ENCODE data around the gene IGFBP2.
"Not testable (repeated sequence)": the region's sequence is repeated elsewhere in the genome, so short reads cannot be mapped to it uniquely, and the experiment has no call there.

Gene IGFBP2, protein sequence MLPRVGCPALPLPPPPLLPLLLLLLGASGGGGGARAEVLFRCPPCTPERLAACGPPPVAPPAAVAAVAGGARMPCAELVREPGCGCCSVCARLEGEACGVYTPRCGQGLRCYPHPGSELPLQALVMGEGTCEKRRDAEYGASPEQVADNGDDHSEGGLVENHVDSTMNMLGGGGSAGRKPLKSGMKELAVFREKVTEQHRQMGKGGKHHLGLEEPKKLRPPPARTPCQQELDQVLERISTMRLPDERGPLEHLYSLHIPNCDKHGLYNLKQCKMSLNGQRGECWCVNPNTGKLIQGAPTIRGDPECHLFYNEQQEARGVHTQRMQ

DNA sequence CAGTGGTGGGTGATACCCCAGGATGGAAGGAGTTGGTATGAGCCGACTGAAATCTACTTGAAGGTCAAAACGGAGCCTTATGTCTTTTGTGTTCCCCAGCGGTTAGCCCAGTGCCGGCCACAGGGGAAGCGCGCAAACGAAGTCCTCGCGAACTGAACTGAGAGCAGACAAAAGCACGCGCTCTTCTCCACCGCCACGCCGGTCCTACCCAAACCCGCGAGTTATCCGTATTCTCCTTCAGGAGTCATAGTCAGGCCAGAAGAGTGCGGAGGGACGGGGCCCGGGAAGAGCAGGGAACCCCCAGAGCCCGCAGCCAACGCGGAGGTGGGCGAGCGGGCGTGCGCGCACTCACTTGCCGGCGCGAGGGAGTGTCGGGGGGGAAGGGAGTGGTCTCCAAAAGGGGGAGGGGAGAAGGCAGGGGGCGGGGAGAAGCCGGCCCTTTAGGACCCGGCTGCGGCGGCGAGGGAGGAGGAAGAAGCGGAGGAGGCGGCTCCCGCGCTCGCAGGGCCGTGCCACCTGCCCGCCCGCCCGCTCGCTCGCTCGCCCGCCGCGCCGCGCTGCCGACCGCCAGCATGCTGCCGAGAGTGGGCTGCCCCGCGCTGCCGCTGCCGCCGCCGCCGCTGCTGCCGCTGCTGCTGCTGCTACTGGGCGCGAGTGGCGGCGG lies at the start of gene IGFBP2:
Gene IGFBP2 (plus strand): TSS at position 469 of the 664 bp plus-strand sequence. CDS start 104 bp downstream, at position 573.
- DNase-seq (ENCODE audit: low spot score), result no peak

DNA sequence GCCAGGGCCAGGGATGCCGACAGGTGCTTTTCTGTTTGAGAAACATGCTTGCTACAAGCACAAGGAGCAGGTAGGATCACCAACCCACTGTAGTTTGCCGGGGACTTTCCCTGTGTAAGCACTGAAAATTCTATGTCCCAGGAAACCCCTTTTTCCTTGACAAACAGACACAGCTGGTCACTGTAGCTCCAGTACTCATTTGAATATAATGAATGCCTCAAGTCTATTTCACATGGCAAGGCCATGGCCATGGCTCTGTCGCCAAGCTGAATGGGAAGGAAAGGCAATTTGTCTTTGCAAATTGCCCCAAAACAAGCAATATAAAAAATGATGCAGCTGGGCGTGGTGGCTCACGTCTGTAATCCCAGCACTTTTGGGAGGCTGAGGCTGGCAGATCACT lies 49.6 kb upstream of the IGFBP2 start:
- DNase-seq (ENCODE audit: low spot score), result no peak

DNA sequence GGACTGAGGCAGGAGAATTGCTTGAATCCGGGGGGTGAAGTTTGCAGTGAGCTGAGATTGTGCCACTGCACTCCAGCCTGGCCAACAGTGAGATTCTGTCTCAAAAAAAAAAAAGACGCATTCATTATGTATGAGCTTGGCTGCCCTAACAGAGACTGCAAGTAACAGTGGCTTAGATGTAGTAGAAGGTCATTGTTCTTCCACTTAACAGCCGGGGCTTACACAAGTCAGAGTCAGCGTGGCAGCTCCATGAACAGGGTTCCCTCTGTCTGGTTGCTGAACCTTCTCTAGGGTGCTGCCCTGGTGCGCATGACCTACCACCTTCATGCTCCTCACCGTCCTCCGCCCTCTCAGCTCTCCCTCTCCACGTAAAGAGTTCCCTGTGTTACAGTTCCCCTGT lies 49.1 kb upstream of the IGFBP2 start:
- no peak for DNase-seq (ENCODE audit: low spot score)

DNA sequence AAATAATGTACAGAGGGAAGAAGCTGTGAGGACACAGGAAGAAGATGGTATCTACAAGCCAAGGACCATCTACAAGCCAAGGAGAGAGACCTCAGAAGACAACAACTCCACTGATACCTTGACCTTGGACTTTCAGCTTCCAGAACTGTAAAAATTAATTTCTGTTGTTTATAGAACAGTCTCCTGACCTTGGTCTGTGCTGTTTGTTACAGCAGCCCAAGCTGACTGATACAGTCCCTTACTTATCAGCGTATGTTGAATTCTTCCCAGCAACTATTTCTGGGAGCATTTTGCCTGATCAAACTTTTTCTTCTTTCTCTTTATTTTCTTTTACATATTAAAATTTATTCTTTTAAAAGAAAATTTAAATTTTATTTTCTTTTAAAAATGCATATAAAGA lies 47.8 kb upstream of the IGFBP2 start:
- DNase-seq (ENCODE audit: low spot score), result no peak

DNA sequence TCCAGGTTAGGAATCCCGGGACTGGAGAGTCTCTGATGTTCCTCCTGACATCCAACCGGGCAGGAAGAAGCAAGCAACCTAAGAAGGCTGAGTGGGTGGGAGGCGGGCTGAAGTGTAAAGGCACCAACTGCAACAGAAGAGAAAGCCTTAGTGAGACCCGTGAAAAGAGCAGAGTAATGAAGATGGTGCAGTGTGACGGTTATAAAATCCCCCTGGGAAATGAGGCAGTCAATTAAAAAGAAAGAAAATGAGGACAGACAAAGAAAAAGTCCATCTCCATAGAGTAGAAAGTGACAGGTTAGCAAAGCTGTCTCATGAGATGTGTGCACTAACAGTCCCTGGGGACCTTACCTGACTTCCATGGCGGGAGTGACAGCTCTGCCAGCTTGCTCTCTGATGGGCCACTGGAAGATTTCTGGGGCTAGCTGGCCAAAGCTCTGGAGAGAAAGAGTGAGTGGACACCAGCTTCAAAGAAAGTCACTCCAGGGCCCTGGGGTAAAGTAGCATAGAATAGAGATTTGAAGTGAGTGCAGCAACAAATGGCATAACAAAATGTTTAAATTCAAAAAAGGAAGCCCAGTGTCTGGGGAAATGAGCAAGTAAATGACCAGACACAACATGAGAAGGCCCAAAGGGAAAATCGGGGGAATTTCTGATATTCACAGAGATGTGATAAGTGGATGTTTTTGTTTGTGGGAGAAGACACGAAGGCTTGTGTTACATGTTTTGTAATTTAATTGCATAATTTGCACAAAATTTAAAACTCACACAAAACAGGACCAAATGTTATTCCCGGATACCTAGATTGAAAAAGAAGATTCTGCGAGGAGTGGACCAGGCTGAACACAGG lies 44.1 kb upstream of the IGFBP2 start:
- DNase-seq (ENCODE audit: low spot score), result no peak

DNA sequence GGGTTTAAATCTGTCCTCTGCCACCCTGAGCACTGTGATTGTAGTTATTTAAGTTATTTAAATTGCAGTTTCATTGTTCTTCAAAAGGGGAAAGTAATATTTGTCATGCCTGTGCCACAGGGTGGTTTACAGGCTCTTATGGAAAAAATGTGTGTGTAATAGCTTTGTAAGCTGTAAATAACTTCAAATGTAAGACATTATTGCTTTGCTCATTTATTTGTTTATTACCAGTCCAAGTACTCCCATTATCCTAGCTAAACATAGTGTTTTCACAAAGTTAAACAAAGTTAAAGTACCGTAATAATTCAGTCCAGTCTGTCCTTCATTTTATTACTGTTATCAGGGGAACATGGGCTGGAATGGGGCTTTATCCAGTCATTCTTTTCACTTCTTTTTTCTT lies 43.4 kb upstream of the IGFBP2 start:
- no peak for DNase-seq (ENCODE audit: low spot score)

DNA sequence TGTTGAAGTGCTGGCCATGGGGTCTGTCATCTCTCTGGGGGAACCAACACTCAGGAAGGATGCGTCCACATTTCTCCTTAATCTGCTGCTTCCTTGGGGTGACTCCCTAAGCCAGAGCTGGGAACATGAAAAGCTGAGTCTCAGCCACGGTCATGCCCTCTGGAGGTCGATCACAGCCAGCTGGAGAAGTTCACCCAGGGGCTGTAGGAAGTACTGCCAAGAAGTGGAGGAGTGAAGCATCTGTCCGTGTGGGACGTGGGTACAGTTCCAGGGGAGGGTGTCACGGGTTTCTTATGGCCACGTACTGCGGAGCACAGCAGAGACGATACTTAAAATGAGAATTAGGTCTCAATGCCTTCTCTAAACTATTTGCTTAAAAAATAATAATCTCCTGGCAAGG lies 42.4 kb upstream of the IGFBP2 start:
- no peak for DNase-seq (ENCODE audit: low spot score)

DNA sequence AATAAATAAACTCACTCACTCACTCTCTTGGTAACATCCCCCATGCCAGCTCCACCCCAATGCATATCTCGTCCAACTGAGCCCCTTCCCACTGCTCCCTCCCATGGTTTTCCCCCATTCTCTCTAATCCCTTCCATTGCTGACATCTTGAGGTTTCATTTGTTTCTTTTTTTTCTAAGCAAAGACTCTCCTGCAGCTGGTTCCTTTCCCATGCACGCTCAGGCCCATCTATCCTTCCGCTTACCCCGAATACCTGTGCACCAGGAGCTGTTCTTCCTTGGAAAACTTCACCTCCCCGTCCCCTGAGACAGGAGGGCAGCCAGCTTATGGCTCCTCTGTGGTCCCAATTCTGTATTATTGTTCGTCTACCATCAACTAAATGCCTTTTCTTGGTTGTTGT lies 41.7 kb upstream of the IGFBP2 start:
- DNase-seq (ENCODE audit: low spot score), result no peak

DNA sequence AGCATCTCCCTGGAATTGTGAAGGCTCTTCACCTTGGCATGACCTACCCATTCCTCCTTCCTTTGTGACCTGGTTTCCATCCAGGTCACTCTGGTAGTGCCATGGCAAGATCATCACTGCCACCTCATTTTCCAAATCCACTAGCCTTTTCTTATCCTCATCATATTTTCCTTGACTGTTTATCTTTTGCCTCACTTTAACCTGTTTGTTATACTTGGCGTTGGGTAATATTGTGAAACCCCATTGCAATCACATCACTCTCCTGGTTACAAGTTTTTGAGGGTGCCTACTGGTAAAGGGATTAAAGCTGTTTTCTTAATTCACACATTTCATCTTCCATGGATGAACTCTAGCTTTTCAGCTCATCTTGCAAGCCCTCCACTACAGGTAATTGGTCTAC lies 39.1 kb upstream of the IGFBP2 start:
- DNase-seq (ENCODE audit: low spot score), result no peak

DNA sequence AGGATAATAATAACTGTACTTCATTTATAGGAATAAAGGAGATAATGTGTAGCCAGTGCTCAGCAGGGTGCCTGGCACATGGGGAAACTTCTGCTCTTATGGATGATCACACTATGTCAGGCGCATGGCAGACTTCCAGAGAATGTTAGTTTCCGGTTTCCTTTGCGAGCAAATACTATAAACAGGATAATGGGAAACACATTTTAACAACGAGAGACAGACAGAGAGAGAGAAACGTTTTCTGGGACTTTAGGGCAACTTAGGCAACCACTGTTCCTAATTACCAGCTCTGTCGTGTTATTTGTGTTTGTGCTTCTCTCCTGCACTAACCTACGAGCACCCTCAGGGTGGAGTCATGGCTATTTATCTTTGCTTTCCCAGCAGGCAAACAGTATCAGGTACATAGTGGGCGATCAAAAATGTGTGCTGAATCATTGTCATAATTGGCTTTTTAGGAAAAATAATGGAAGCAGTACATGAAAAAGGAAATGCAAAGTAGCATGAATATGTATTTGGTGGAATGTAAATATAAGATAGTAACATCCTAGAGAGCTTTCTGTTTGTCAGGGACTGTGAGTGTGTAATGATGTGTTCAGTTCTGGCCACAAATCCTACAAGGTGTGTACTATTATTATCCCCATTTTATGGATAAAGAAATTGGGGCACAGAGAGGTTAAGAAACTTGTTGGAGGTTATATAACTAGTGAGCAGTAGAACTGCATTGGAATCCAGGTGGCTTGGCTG lies 36.8 kb upstream of the IGFBP2 start:
- no peak for DNase-seq (ENCODE audit: low spot score)

DNA sequence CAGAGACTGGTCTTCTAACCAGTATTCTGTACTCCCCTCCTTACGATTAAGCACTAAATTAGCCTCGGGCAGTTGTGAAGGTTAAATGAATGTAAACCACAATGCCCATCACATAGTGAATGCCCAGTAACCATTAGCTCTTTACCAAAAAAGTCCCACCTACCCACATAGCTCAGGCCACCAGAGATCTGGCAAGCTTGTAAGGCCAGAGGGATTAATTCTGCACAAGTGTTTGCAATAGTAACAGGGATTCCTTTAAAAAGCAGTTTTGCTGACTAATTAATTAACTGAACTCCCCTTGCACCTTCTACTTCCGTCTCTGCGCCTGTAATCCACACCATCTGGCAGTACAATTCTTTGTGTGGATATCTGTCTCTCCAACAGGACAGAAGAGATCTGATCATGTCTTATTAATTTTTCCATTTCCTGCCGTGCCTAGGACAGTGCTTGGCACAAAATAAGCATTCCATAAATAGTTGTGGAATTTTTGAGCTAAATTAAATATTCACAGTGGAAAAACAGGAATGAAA lies 36.2 kb upstream of the IGFBP2 start:
- DNase-seq (ENCODE audit: low spot score), result no peak

DNA sequence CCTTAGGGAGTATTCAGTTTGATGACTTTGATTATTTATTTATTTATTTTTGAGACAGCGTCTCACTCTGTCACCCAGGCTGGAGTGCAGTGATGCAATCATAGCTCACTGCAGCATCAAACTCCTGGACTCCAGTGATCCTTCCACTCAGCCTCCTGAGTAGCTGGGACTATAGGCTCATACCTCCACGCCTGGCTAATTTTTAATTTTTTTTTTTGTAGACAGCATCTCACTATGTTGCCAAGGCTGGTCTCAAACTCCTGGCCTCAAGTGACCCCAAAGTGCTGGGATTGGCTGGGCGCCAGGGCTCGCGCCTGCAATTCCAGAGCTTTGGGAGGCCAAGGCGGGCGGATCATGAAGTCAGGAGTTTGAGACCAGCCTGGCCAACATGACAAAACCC lies 35.4 kb upstream of the IGFBP2 start:
- not testable (repeated sequence) for DNase-seq (ENCODE audit: low spot score)

DNA sequence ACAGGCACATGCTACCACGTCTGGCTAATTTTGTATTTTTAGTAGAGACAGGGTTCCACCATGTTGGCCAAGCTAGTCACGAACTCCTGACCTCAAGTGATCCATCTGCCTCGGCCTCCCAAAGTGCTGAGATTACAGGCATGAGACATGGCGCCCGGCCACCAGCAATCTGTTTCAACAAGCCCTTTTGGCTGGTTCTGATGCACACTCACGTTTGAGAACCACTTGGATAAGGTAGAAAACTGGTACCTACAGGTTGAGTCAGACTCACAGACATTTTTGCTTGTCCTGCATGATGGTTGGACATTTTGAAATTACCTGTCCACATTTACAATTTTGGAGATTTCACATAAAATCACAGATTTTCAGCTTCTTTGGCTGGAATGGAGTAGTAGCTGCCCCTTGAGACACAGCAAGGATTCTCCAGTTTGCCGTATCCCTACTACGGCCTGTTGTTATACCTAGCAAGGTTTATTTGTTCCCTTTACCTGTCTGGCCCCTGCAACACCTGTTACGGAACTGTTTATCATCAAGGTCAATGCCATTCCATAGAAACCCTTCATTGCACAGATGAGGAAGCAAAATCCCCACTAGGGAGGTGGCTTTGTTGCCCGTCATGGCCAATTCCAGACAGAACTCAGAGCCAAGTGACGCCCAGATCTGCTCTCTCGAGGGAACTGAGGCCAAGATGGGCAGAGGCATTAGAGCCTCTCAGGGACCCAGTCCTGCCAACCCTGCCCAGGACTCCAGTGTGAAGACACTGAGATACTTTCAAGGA lies 31.4 kb upstream of the IGFBP2 start:
- no peak for DNase-seq (ENCODE audit: low spot score)

DNA sequence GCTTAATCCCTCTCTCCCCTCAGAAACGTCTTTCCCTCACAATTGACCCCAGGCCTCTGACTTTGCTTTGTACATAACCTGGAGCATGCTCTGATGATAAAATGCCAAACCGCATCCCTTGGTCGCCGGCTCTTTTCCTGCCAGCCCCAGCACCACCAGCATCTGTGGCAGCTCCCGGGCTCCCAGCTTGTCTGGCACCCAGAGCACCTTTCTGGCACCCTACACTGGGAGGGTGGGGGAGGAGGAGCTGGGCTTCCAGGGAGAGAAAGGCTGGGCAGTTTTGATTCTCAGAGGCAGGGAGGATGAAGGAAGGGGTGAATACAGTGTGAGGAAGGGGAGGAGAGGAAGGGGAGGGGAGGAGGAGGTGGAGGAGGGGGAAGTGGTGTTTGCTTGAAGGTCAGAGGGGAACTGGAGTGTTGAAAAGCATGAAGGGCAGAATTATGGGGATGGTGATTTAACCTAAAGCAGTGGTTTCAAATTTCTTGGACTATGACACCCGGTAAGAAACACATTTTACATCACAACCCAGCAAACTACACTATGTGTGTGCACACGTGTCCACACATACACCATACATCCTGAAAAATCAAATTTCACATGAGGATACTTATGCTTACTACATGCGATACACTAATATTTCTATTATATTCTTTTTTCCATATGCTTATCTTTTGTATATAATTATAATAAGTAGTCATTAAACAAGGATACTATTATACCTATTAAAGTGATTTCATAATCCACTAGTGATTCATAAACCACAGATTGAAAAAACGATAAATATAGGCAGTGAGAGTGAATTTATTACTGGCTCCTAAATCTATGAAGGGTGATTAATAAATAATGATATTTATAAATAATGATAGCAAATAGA lies 30.0 kb upstream of the IGFBP2 start:
- no peak for DNase-seq (ENCODE audit: low spot score)

DNA sequence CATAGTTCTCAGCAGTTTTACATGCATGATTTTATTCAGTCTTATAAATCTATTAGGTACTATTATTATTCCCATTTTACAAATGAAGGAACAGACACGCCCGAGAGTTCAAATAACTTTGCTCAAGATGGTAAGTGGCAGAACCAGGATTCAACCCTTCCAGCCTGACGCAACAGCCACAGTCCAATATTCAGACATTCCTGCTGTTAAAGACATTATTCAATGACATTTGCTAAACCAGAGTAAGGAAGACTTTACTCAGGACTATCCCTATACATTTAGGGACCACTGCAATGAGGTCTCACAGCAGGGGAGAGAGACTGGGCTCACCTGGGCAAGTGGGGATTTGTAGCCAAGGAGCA lies 29.4 kb upstream of the IGFBP2 start:
- no peak for DNase-seq (ENCODE audit: low spot score)

DNA sequence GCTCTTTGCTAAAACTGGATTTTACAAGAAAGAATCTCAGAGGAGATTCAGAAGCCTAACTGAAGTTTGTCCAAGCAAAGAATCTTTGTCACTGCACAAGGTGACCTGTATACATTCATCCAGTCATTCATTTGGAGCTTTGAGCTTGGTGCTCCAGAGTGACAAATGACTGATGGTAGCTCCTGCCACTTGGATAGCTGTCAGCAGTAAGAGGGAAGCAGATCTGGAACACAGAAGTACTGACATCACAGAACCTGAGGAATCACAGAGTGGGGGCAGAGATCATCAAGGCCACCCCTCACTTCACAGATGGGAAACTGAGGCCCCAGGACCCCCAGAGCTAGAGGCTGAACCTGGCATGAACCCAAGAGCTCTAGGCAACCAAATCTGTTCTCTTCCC lies 28.8 kb upstream of the IGFBP2 start:
- no peak for DNase-seq (ENCODE audit: low spot score)

DNA sequence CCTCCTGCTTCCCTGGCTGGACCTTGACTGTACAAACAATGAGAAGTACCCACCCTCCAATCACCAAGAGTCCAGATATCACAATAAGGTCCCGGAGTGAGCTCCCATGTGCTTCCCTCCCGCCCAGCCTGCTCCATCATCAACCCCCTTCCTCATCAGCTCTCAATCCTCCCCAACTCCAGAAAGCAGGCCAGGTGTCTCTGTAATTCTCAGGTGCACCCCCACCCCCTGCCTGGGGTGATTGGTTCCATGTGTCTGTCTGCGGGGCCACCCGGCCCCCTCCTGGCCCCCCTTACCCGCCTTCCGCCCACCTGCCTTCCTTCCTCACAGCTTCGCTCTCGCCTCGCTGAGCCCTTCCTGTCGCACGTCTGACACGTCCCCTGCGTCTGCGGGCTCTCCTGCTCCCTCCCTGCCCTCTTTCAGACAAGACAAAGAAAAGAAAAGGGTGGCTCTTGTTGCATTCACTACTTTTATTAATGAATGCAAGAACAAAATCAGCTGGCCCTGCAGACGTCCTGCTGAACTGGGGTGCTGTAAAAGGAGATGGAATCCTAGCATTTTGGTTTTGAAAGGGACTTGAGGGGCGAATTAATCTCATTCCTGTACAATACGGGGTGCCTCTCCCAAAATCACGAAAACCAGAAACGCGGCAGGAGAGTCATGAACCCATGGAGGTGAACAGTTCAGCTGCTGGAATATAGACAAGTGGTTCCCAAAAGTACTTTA lies 26.5 kb upstream of the IGFBP2 start:
- no peak for DNase-seq (ENCODE audit: low spot score)

DNA sequence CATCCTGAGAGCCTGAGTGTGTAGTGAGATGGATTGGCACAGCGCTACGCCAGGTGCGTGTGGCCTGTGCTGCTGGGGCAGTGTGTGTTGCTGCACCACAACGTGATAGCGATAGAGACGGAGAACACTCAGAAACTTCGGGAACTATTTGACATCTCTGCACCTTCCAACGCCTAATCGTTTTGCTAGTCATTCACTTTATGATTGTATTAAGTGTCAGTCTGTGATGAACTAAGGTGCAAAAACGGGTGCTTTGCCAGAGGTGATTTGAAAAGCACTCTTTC lies 26.0 kb upstream of the IGFBP2 start:
- DNase-seq (ENCODE audit: low spot score), result no peak

DNA sequence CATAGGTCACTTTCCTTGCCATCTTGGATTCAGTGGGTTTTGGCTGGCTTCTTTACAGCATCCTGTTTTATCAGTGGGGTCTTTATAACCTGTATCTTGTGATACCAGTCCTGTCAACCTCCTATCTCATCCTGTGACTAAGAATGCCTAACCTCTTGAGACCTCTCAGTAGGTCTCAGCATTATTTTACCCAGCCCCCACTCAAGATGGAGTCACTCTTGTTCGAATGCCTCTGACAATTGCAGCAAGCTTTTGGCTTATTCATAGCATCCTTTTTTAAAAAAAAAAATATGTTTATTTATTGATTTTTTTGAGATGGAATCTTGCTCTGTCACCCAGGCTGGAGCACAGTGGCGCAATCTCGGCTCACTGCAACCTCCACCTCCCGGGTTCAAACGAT lies 24.7 kb upstream of the IGFBP2 start:
- DNase-seq (ENCODE audit: low spot score), result no peak
